ENCODE data around the gene SPNS2. TPM values are rescaled to one million over a fixed set of nuclear protein-coding genes. Genes with fewer than 3 reads are reported as not detected.

SPNS2 gene
- total and polyA plus RNA-seq, 2 experiments from 2014 or later = 0.29 TPM; not detected in 1

- WGBS, 2 experiments (ENCODE audit: low coverage in 1 of 2, low lambda C conversion rate in 2 of 2, missing lambda C conversion rate in 2 of 2) = 95 to 96% methylated on average over 24 to 29 of the region's 29 CpGs
- Histone ChIP-seq H3K9ac (no peak overlapping the region), H3K4me3 (no peak overlapping the region), H3F3A (ENCODE audit: insufficient read depth) (no peaks in the 10 kb centered on the region), H3K9me3 (ENCODE audit: low read depth) (no peaks in the 10 kb centered on the region), H4K20me1 (ENCODE audit: insufficient read depth) (no peaks in the 10 kb centered on the region), H3K27ac (no peak overlapping the region), H3K9me2 (ENCODE audit: insufficient read depth) (no peaks in the 10 kb centered on the region), H3K4me1 (ENCODE audit: insufficient read depth) (no peaks in the 10 kb centered on the region), H3K27me3 (replicated peaks; ENCODE audit: insufficient read depth) (no peaks in the 10 kb centered on the region), H3K36me3 (ENCODE audit: low read depth) (no peaks in the 10 kb centered on the region), H3K79me2 (ENCODE audit: insufficient read depth) (no peaks in the 10 kb centered on the region), H2AFZ (no peak overlapping the region), H3K4me2 (ENCODE audit: unreplicated experiment) (no peak overlapping the region)
- in situ Hi-C loops (cut with MboI) = no loop called here
- TF ChIP-seq EZH2 (IDR thresholded peaks at IDR 0.05; ENCODE audit: insufficient read depth, poor library complexity, severe bottlenecking) (no peak), EZH2phosphoT487 (IDR thresholded peaks at IDR 0.05; ENCODE audit: insufficient read depth, low read depth) (no peak)
- no peak for DNase-seq
Measured at GRCh38 chr17:4541328-4542002, 42.8 kb downstream of the SPNS2 start.

DNA sequence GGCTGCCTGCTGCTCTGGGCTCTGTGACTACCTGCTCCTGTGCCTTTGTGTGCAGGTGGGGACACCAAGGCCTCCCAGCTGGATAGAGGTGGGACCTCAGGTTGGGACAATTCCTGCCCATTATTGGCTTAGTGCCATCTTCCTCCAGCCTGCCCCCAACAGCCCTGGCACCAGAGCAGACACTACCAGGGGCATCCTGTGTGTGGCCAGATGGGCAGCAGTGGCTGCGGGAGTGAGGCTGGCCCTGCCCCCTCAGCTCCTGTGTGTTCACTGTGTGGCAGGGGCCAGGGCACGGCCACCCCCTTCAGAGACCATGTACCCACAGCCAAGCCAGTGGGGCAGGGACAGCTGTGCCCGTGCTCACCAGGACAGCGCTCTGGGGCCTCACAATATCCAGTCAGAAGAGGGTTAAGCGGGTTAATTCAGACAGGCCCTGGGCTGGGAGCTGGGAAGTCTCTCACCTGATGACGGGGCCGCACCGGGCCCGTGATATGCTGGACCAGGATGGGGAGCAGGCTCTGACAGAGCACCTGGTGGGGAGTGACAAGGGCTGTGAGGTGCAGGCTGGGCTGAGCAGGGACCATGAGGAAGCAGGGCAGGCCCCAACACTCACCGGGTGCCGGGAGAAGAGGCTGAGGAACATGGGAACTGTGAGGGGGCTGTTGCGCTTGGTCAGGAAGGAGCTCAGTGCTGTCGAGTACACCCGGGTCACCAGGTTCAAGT, 43.5 kb downstream of the SPNS2 start:
- no peak for DNase-seq
- Histone ChIP-seq H4K20me1 (ENCODE audit: insufficient read depth) (no peaks in the 10 kb centered on the region), H2AFZ (no peak overlapping the region), H3K4me1 (ENCODE audit: insufficient read depth) (no peaks in the 10 kb centered on the region), H3K27ac (no peak overlapping the region), H3K27me3 (replicated peaks; ENCODE audit: insufficient read depth) (no peaks in the 10 kb centered on the region), H3K9ac (no peak overlapping the region), H3F3A (ENCODE audit: insufficient read depth) (no peaks in the 10 kb centered on the region), H3K36me3 (ENCODE audit: low read depth) (no peaks in the 10 kb centered on the region; the same call in 1 of the 2 replicates), H3K9me2 (ENCODE audit: insufficient read depth) (no peaks in the 10 kb centered on the region), H3K9me3 (ENCODE audit: low read depth) (no peaks in the 10 kb centered on the region), H3K4me2 (ENCODE audit: unreplicated experiment) (no peak overlapping the region), H3K4me3 (no peak overlapping the region), H3K79me2 (ENCODE audit: insufficient read depth) (no peaks in the 10 kb centered on the region)
- TF ChIP-seq EZH2 (IDR thresholded peaks at IDR 0.05; ENCODE audit: insufficient read depth, poor library complexity, severe bottlenecking) = no peak
- no peak for TF ChIP-seq EZH2phosphoT487 (IDR thresholded peaks at IDR 0.05; ENCODE audit: insufficient read depth, low read depth)
- WGBS, 2 experiments (ENCODE audit: low coverage in 1 of 2, low lambda C conversion rate in 2 of 2, missing lambda C conversion rate in 2 of 2) = 97% methylated on average over 13 to 14 of the region's 14 CpGs
- in situ Hi-C loops (cut with MboI) = no loop called here

DNA sequence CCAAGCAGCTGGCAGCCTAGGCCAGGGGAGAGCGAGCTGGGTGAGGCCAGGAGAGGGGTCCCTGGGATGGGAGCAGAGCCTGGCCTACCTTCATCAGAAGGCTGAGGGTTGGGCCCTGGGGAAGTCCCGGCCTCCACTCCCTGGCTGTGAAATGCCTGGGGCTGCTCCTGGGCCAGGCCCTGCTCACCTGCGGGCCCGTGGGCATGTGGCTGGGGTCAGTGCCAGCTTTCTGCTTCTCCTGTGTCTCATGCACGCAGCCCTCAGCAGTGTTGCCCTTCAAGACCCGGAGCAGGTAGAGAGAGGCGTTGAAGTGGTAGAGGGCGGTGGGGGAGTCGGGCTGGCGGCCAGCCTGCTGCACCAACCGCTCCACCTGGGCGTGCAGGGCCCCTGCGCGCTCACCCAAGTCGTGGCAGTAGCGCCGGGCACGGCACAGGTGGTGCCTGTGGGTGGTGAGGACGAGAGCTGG, 44.1 kb downstream of the SPNS2 start:
- WGBS, 2 experiments (ENCODE audit: low coverage in 1 of 2, low lambda C conversion rate in 2 of 2, missing lambda C conversion rate in 2 of 2) = 94 to 95% methylated on average over 10 to 17 of the region's 19 CpGs
- no peak overlapping the region for H3K4me2 ChIP-seq (ENCODE audit: unreplicated experiment)
- H2AFZ ChIP-seq = no peak overlapping the region
- no peak overlapping the region for H3K4me3 ChIP-seq
- no peaks in the 10 kb centered on the region for H3K27me3 ChIP-seq (replicated peaks; ENCODE audit: insufficient read depth)
- in situ Hi-C loops (cut with MboI) = no loop called here
- H3K36me3 ChIP-seq (ENCODE audit: low read depth) = no peaks in the 10 kb centered on the region; the same call in 1 of the 2 replicates
- no peaks in the 10 kb centered on the region for H4K20me1 ChIP-seq (ENCODE audit: insufficient read depth)
- H3K4me1 ChIP-seq (ENCODE audit: insufficient read depth) = no peaks in the 10 kb centered on the region
- no peaks in the 10 kb centered on the region for H3K9me2 ChIP-seq (ENCODE audit: insufficient read depth)
- no peak overlapping the region for H3K9ac ChIP-seq
- DNase-seq = no peak
- no peaks in the 10 kb centered on the region for H3F3A ChIP-seq (ENCODE audit: insufficient read depth)
- TF ChIP-seq EZH2 (IDR thresholded peaks at IDR 0.05; ENCODE audit: insufficient read depth, poor library complexity, severe bottlenecking) = no peak
- no peak for TF ChIP-seq EZH2phosphoT487 (IDR thresholded peaks at IDR 0.05; ENCODE audit: insufficient read depth, low read depth)
- no peaks in the 10 kb centered on the region for H3K9me3 ChIP-seq (ENCODE audit: low read depth)
- no peaks in the 10 kb centered on the region for H3K79me2 ChIP-seq (ENCODE audit: insufficient read depth)
- no peak overlapping the region for H3K27ac ChIP-seq

GRCh38 chr17:4543557-4544026, 44.9 kb downstream of the SPNS2 start:
- Histone ChIP-seq H3K27ac (no peak overlapping the region), H3K4me2 (ENCODE audit: unreplicated experiment) (no peak overlapping the region), H3K9me3 (ENCODE audit: low read depth) (no peaks in the 10 kb centered on the region), H3K9ac (no peak overlapping the region), H3K9me2 (ENCODE audit: insufficient read depth) (no peaks in the 10 kb centered on the region), H3K79me2 (ENCODE audit: insufficient read depth) (no peaks in the 10 kb centered on the region), H3K4me1 (ENCODE audit: insufficient read depth) (no peaks in the 10 kb centered on the region), H2AFZ (no peak overlapping the region), H3K27me3 (replicated peaks; ENCODE audit: insufficient read depth) (no peaks in the 10 kb centered on the region), H4K20me1 (ENCODE audit: insufficient read depth) (no peaks in the 10 kb centered on the region), H3F3A (ENCODE audit: insufficient read depth) (no peaks in the 10 kb centered on the region), H3K4me3 (no peak overlapping the region), H3K36me3 (ENCODE audit: low read depth) (no peaks in the 10 kb centered on the region; the same call in 1 of the 2 replicates)
- in situ Hi-C loops (cut with MboI) = no loop called here
- no peak for DNase-seq
- TF ChIP-seq EZH2phosphoT487 (IDR thresholded peaks at IDR 0.05; ENCODE audit: insufficient read depth, low read depth) (no peak), EZH2 (IDR thresholded peaks at IDR 0.05; ENCODE audit: insufficient read depth, poor library complexity, severe bottlenecking) (no peak)
- 85 to 91% methylated on average over 18 to 19 of the region's 19 CpGs for WGBS, 2 experiments (ENCODE audit: low coverage in 1 of 2, low lambda C conversion rate in 2 of 2, missing lambda C conversion rate in 2 of 2)

Measured in GM23248 (cell line).